SK-N-SH treated with all-trans-retinoic acid at 6 μM for 48 hours (cell line): ENCODE data around the gene AIMP2.
"Not testable (repeated sequence)": the region's sequence is repeated elsewhere in the genome, so short reads cannot be mapped to it uniquely, and the experiment has no call there.

Experiments
- CSRNP3 ChIP-seq: fragments of 250-450 bp; sonication (Bioruptor Pico); IDR thresholded peaks from 2 replicates; pipeline ENCODE4 v1.5.1; 2021; ENCODE audit warnings: mild to moderate bottlenecking, moderate library complexity
- GLIS3 ChIP-seq: fragments of 250-450 bp; sonication (Bioruptor Pico); IDR thresholded peaks from 2 replicates; pipeline ENCODE4 v1.5.0; 2020; ENCODE audit warnings: mild to moderate bottlenecking, moderate library complexity
- ISL1 ChIP-seq: fragments of 250-450 bp; sonication (Bioruptor Pico); IDR thresholded peaks from 2 replicates; pipeline ENCODE4 v2.1.2; 2022; ENCODE audit warnings: mild to moderate bottlenecking, moderate library complexity
- SNAI2 ChIP-seq: fragments of 250-450 bp; sonication (Bioruptor Pico); IDR thresholded peaks from 2 replicates; pipeline ENCODE4 v1.5.0; 2020; ENCODE audit warnings: mild to moderate bottlenecking, moderate library complexity
- ZFP3 ChIP-seq: fragments of 250-450 bp; sonication (Bioruptor Pico); IDR thresholded peaks from 2 replicates; pipeline ENCODE4 v1.5.0; 2020; ENCODE audit warnings: mild to moderate bottlenecking, moderate library complexity
- ZFP30 ChIP-seq: fragments of 450-650 bp; formaldehyde crosslinking; IDR thresholded peaks from 2 replicates; pipeline ENCODE4 v1.5.0; 2022; ENCODE audit warnings: mild to moderate bottlenecking, moderate library complexity

- TF ChIP-seq SNAI2 (CRISPR knock-in tag); ZFP30 (CRISPR knock-in tag); ISL1 (CRISPR knock-in tag); CSRNP3 (CRISPR knock-in tag); ZFP3; GLIS3 (CRISPR knock-in tag): not testable (repeated sequence)
Observed at GRCh38 chr7:6007835-6008590, 1.1 kb upstream of the AIMP2 start.
